Esophagus muscularis mucosa (tissue), 4 donors: ENCODE data around the gene SMCO4.

Experiments used
- EP300 ChIP-seq: sonication (generic); formaldehyde crosslinking; IDR thresholded peaks from one replicate; pipeline ENCODE4 v1.6.1; 2017; ENCODE audit warnings: antibody characterized with exemption
- POLR2A ChIP-seq: fragments of 450-650 bp; IDR thresholded peaks from one replicate; pipeline ENCODE4 v1.6.1; 2017; ENCODE audit warnings: antibody characterized with exemption, moderate library complexity, mild to moderate bottlenecking, low read depth
- POLR2AphosphoS5 ChIP-seq, 2 donors: sonication (generic); formaldehyde crosslinking; IDR thresholded peaks; one replicate each; pipeline ENCODE4 v1.6.1; 2017; ENCODE audit warnings: antibody characterized with exemption in 2 of 2
- TF ChIP-seq, protein P1 (sequence below), 3 experiments: fragments of 200-600 bp in 2 of 3; fragments of 450-650 bp in 1 of 3; sonication (generic) in 2 of 3; IDR thresholded peaks; one replicate each; pipeline ENCODE4 v1.5.1; 2017 to 2019; ENCODE audit warnings: antibody characterized with exemption in 3 of 3, mild to moderate bottlenecking in 2 of 3, moderate library complexity in 1 of 3

DNA sequence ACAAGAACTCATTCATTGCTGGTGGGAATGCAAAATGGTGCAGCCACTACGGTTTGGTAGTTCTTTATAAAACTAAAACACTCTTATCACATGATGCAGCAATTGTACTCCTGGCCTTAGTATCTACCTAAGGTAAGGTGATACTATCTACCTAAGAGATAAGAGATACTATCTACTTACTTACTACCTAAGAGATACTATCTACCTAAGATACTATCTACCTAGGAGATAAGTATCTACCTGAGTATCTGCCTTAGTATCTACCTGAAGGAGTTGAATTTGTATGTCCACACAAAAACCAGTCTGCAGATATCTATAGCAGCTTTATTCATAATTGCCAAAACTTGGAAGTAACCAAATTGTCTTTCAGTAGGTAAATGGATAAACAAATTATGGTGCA lies 29.0 kb upstream of the SMCO4 start:
- TF ChIP-seq, protein P1, sequence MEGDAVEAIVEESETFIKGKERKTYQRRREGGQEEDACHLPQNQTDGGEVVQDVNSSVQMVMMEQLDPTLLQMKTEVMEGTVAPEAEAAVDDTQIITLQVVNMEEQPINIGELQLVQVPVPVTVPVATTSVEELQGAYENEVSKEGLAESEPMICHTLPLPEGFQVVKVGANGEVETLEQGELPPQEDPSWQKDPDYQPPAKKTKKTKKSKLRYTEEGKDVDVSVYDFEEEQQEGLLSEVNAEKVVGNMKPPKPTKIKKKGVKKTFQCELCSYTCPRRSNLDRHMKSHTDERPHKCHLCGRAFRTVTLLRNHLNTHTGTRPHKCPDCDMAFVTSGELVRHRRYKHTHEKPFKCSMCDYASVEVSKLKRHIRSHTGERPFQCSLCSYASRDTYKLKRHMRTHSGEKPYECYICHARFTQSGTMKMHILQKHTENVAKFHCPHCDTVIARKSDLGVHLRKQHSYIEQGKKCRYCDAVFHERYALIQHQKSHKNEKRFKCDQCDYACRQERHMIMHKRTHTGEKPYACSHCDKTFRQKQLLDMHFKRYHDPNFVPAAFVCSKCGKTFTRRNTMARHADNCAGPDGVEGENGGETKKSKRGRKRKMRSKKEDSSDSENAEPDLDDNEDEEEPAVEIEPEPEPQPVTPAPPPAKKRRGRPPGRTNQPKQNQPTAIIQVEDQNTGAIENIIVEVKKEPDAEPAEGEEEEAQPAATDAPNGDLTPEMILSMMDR (IDR thresholded peaks at IDR 0.05), result no peak
- TF ChIP-seq EP300, result no peak
- no peak for TF ChIP-seq POLR2A
- TF ChIP-seq POLR2AphosphoS5 (IDR thresholded peaks at IDR 0.05), result no peak
